MM.1S (cell line): ENCODE measurements around the gene ITGA7.

Experiments
- DNase-seq: peaks from one replicate; pipeline ENCODE4 v3.0.0-alpha.2; 2015
- H2AFZ ChIP-seq: fragments of 300-600 bp; sonication (generic); 2 replicates; pipeline ENCODE4 v1.6.0; 2016; ENCODE audit warnings: antibody characterized with exemption, low read length
- H3F3A ChIP-seq: fragments of 300-600 bp; sonication (generic); 2 replicates; pipeline ENCODE4 v1.6.1; 2016; ENCODE audit warnings: mild to moderate bottlenecking, antibody characterized with exemption, low read length, moderate library complexity, mixed read lengths; ENCODE audit not compliant: insufficient read depth
- H3K27ac ChIP-seq: fragments of 300-600 bp; sonication (generic); 2 replicates; pipeline ENCODE4 v1.5.1; 2016; ENCODE audit warnings: mild to moderate bottlenecking, low read length
- H3K27me3 ChIP-seq: fragments of 300-600 bp; sonication (generic); replicated peaks from 2 replicates; pipeline ENCODE4 v1.6.0; 2016; ENCODE audit warnings: low read length; ENCODE audit not compliant: insufficient read depth
- H3K36me3 ChIP-seq: fragments of 300-600 bp; sonication (generic); replicated peaks from 2 replicates; pipeline ENCODE4 v1.6.1; 2016; ENCODE audit warnings: mild to moderate bottlenecking, low read length, mixed read lengths; ENCODE audit not compliant: insufficient read depth
- H3K4me1 ChIP-seq: fragments of 300-600 bp; sonication (generic); 2 replicates; pipeline ENCODE4 v1.6.1; 2016; ENCODE audit warnings: low read length, mixed read lengths
- H3K4me2 ChIP-seq: fragments of 300-600 bp; sonication (generic); 2 replicates; pipeline ENCODE4 v1.6.0; 2016; ENCODE audit warnings: low read depth, low read length
- H3K4me3 ChIP-seq: fragments of 300-600 bp; sonication (generic); 2 replicates; pipeline ENCODE4 v1.5.1; 2016; ENCODE audit warnings: low read length, mixed read lengths
- H3K79me2 ChIP-seq: fragments of 300-600 bp; sonication (generic); 2 replicates; pipeline ENCODE4 v1.6.1; 2016; ENCODE audit warnings: mixed run types, low read length, mixed read lengths
- H3K9ac ChIP-seq: fragments of 300-600 bp; sonication (generic); 2 replicates; pipeline ENCODE4 v1.6.1; 2016; ENCODE audit warnings: low read length, mixed read lengths
- H3K9me2 ChIP-seq: fragments of 300-600 bp; sonication (generic); replicated peaks from 2 replicates; pipeline ENCODE4 v1.6.1; 2016; ENCODE audit warnings: mild to moderate bottlenecking, low read length, mixed read lengths; ENCODE audit not compliant: insufficient read depth
- H3K9me3 ChIP-seq: fragments of 300-600 bp; sonication (generic); replicated peaks from 2 replicates; pipeline ENCODE4 v1.6.1; 2016; ENCODE audit warnings: mild to moderate bottlenecking, low read length, mixed read lengths; ENCODE audit not compliant: insufficient read depth
- H4K20me1 ChIP-seq: fragments of 300-600 bp; sonication (generic); 2 replicates; pipeline ENCODE4 v1.6.1; 2016; ENCODE audit warnings: mild to moderate bottlenecking, low read length, moderate library complexity, mixed read lengths; ENCODE audit not compliant: insufficient read depth
- CTCF ChIP-seq: fragments of 300-600 bp; sonication (generic); IDR thresholded peaks from 2 replicates; pipeline ENCODE4 v1.5.1; 2016; ENCODE audit warnings: antibody characterized with exemption, low read length, mixed read lengths
- EZH2 ChIP-seq: fragments of 300-600 bp; sonication (generic); optimal IDR thresholded peaks from 2 replicates; pipeline ENCODE3; 2017; ENCODE audit warnings: low read depth, mild to moderate bottlenecking, antibody characterized with exemption, low read length, mixed read lengths
- EZH2phosphoT487 ChIP-seq: fragments of 300-600 bp; sonication (generic); IDR thresholded peaks from 2 replicates; pipeline ENCODE4 v1.6.1; 2018; ENCODE audit warnings: antibody characterized with exemption, low read length

ITGA7 gene

GRCh38 chr12:55723516-55724225 lies 16.0 kb upstream of the ITGA7 start:
- peaks cover 15% of the 10 kb centered on the region for H3K79me2 ChIP-seq
- no peak overlapping the region for H3K4me3 ChIP-seq
- H3F3A ChIP-seq: no peaks in the 10 kb centered on the region
- H3K9me2 ChIP-seq: no peaks in the 10 kb centered on the region
- H3K4me1 ChIP-seq: peaks cover 8% of the 10 kb centered on the region
- no peak for DNase-seq
- no peak overlapping the region for H2AFZ ChIP-seq
- H4K20me1 ChIP-seq: no peaks in the 10 kb centered on the region
- H3K4me2 ChIP-seq: no peak overlapping the region
- H3K9me3 ChIP-seq: no peaks in the 10 kb centered on the region
- no peak overlapping the region for H3K27ac ChIP-seq
- TF ChIP-seq EZH2: no peak
- no peak for TF ChIP-seq EZH2phosphoT487
- TF ChIP-seq CTCF: no peak
- H3K36me3 ChIP-seq: no peaks in the 10 kb centered on the region
- H3K27me3 ChIP-seq: no peaks in the 10 kb centered on the region
- no peak overlapping the region for H3K9ac ChIP-seq

GRCh38 chr12:55722948-55723347 lies 15.2 kb upstream of the ITGA7 start:
- H3K4me3 ChIP-seq: no peak overlapping the region
- no peaks in the 10 kb centered on the region for H4K20me1 ChIP-seq
- H3F3A ChIP-seq: no peaks in the 10 kb centered on the region
- H3K9me3 ChIP-seq: no peaks in the 10 kb centered on the region
- no peak for TF ChIP-seq CTCF
- no peak for TF ChIP-seq EZH2
- TF ChIP-seq EZH2phosphoT487: no peak
- H3K9me2 ChIP-seq: no peaks in the 10 kb centered on the region
- no peak overlapping the region for H3K4me2 ChIP-seq
- no peak for DNase-seq
- H3K27me3 ChIP-seq: no peaks in the 10 kb centered on the region
- peaks cover 7% of the 10 kb centered on the region for H3K4me1 ChIP-seq
- H2AFZ ChIP-seq: no peak overlapping the region
- H3K79me2 ChIP-seq: peaks cover 15% of the 10 kb centered on the region
- H3K27ac ChIP-seq: no peak overlapping the region
- no peaks in the 10 kb centered on the region for H3K36me3 ChIP-seq
- H3K9ac ChIP-seq: no peak overlapping the region

- no peak overlapping the region for H3K27ac ChIP-seq
- H2AFZ ChIP-seq: no peak overlapping the region
- TF ChIP-seq EZH2phosphoT487 (no peak), EZH2 (no peak), CTCF (no peak)
- no peaks in the 10 kb centered on the region for H3K27me3 ChIP-seq
- no peak overlapping the region for H3K9ac ChIP-seq
- H3F3A ChIP-seq: no peaks in the 10 kb centered on the region
- H3K79me2 ChIP-seq: peaks cover 17% of the 10 kb centered on the region
- H3K9me2 ChIP-seq: no peaks in the 10 kb centered on the region
- no peaks in the 10 kb centered on the region for H3K9me3 ChIP-seq
- no peak for DNase-seq
- no peak overlapping the region for H3K4me3 ChIP-seq
- H3K36me3 ChIP-seq: no peaks in the 10 kb centered on the region
- no peak overlapping the region for H3K4me2 ChIP-seq
- H4K20me1 ChIP-seq: no peaks in the 10 kb centered on the region
- H3K4me1 ChIP-seq: peaks cover 9% of the 10 kb centered on the region
Measured at GRCh38 chr12:55721601-55722213, 14.0 kb upstream of the ITGA7 start.
